SK-N-MC (cell line): ENCODE results near the gene C4orf50.

ENCODE experiments used
- EZH2 ChIP-seq: fragments of 200-600 bp; sonication (generic); IDR thresholded peaks from one replicate; pipeline ENCODE4 v1.6.1; 2017; ENCODE audit warnings: antibody characterized with exemption
- POLR2AphosphoS5 ChIP-seq: IDR thresholded peaks from 2 replicates; pipeline ENCODE4 v1.6.1; 2012; ENCODE audit warnings: mild to moderate bottlenecking, low read depth, low read length, borderline replicate concordance

- TF ChIP-seq POLR2AphosphoS5 (no peak), EZH2 (no peak)
Observed at GRCh38 chr4:5921101-5921980, 96.9 kb downstream of the C4orf50 start.
